ENCODE results near the gene GFY. TPM values are rescaled to one million over a fixed set of nuclear protein-coding genes. Genes with fewer than 3 reads are reported as not detected.
"Not testable (repeated sequence)": the region's sequence is repeated elsewhere in the genome, so short reads cannot be mapped to it uniquely, and the experiment has no call there.

Gene GFY
- total RNA-seq, 4 donors from 2014 or later = not detected

DNA sequence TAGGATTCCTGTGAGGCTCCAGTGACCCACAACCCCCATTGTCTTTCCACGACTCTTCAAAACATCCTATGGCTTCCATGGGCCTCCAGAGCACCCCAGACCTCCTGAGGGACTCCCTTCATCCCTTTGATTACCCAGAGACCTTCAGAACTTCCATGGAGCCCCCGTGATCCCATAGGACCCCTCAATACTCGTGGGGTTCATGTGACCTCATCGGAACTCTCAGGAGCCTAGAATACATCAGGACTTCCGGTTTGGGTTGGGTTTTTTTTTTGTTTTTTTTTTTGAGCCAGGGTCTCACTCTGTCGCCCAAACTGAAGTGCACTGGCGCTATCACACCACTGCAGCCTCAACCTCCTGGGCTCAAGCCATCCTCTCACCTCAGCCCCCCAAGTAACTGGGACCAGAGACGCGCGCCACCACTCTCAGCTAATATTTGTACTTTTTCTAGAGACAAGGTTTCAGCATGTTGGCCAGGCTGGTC lies 28.6 kb downstream of the GFY start:
- no peak for DNase-seq (ENCODE audit: low spot score)
- ATAC-seq (ENCODE audit: low FRiP score) = no peak
- TF ChIP-seq, protein P1, sequence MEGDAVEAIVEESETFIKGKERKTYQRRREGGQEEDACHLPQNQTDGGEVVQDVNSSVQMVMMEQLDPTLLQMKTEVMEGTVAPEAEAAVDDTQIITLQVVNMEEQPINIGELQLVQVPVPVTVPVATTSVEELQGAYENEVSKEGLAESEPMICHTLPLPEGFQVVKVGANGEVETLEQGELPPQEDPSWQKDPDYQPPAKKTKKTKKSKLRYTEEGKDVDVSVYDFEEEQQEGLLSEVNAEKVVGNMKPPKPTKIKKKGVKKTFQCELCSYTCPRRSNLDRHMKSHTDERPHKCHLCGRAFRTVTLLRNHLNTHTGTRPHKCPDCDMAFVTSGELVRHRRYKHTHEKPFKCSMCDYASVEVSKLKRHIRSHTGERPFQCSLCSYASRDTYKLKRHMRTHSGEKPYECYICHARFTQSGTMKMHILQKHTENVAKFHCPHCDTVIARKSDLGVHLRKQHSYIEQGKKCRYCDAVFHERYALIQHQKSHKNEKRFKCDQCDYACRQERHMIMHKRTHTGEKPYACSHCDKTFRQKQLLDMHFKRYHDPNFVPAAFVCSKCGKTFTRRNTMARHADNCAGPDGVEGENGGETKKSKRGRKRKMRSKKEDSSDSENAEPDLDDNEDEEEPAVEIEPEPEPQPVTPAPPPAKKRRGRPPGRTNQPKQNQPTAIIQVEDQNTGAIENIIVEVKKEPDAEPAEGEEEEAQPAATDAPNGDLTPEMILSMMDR (IDR thresholded peaks at IDR 0.05) = no peak

DNA sequence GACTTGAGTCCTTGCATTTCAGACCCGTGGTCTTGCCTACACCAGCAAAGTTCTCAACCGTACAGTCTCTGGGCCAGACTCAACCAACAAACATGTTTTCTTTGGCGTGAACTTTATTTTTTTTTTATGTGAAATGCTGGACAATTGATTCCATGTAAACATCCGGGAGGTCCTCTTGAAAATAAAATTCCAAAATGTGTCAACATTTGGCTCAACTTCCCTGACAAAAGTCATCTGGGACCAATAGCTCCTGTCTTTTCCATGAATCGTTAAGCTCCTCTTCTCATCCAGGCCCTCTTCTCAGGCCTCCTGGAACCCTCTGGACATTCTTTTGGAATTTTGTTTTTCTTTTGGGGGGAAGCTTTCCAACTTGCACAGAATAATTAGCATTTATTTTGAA lies 30.6 kb downstream of the GFY start:
- TF ChIP-seq, protein P1 (IDR thresholded peaks at IDR 0.05) = no peak
- no peak for ATAC-seq (ENCODE audit: low FRiP score)
- no peak for DNase-seq (ENCODE audit: low spot score)

DNA sequence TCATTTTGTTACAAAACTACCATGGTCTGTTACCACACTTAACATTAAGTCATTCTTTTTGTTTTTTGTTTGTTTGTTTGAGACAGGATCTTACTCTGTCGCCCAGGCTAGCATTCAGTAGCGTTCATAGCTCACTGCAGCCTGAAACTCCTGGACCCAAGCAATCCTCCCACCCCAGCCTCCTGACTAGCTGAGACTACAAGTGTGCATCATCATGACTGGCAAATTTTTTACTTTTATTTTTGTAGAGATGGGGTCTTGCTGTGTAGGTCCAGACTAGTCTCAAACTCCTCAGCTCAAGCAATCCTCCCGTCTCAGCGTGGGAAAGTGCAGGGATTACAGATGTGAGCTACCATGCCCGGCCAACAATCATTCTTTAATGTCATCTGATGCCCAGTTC lies 31.1 kb downstream of the GFY start:
- ATAC-seq (ENCODE audit: low FRiP score) (no peak), DNase-seq (ENCODE audit: low spot score) (no peak)
- TF ChIP-seq, protein P1 (IDR thresholded peaks at IDR 0.05) = no peak

DNA sequence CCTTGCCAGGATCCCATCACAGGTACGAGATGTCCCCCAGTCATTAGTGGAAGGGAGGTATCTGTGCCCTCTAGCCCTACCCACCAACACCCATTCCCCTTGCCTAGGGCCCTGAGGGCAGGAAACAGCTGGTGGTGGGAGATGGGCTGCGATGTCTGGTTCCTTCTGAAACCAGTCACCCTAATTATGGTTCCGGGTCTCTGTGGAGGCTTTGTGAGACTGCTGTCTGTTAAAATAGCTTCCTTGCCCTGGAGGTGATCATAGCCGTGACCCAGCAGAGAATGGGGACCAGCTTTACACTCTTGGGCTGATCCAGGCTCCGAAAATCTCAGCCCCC lies 33.3 kb downstream of the GFY start:
- TF ChIP-seq, protein P1 (IDR thresholded peaks at IDR 0.05) = no peak
- DNase-seq (ENCODE audit: low spot score) = no peak
- ATAC-seq (ENCODE audit: low FRiP score) = no peak

DNA sequence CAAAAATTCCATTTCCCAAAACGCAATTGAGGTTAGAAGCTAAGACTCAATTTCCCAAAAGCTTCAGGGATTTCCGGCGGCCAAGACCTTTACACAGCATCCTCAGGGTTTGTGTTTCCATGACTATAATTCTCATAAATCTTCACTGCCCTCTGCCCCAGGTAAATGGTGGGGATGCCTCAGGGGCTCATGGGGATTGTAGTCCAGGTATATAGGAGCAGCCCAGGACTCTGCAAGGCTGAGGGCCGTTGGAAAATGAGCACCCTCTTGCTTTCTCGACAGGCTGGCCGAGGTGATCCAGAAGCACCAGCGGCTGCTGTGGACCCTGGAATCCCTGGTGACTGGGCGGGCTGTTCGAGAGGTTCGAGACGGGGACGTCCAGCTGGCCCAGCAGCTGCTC lies 34.2 kb downstream of the GFY start:
- DNase-seq (ENCODE audit: low spot score) (no peak), ATAC-seq (ENCODE audit: low FRiP score) (no peak)
- TF ChIP-seq, protein P1 (IDR thresholded peaks at IDR 0.05) = no peak

DNA sequence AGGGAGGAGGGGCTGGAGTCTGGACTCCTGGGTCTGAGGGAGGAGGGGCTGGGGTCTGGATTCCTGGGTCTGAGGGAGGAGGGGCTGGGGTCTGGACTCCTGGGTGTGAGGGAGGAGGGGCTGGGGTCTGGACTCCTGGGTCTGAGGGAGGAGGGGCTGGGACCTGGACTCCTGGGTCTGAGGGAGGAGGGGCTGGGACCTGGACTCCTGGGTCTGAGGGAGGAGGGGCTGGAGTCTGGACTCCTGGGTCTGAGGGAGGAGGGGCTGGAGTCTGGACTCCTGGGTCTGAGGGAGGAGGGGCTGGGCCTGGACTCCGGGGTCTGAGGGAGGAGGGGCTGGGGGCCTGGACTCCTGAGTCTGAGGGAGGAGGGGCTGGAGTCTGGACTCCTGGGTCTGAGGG lies 35.9 kb downstream of the GFY start:
- ATAC-seq (ENCODE audit: low FRiP score); DNase-seq (ENCODE audit: low spot score): not testable (repeated sequence)

DNA sequence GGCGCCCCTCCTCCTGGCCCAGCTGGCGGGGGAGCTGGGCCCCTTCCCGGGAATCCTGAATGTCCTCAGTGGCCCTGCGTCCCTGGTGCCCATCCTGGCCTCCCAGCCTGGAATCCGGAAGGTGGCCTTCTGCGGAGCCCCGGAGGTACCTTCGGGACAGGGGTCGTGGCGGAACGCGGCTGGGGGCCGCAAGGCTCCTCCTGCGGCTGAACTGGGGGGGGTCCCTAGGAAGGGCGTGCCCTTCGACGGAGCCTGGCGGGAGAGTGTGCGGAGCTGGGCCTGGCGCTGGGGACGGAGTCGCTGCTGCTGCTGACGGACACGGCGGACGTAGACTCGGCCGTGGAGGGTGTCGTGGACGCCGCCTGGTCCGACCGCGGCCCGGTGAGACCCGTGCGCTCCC lies 36.5 kb downstream of the GFY start:
- TF ChIP-seq, protein P1 (IDR thresholded peaks at IDR 0.05) = no peak
- ATAC-seq (ENCODE audit: low FRiP score) = no peak
- no peak for DNase-seq (ENCODE audit: low spot score)

DNA sequence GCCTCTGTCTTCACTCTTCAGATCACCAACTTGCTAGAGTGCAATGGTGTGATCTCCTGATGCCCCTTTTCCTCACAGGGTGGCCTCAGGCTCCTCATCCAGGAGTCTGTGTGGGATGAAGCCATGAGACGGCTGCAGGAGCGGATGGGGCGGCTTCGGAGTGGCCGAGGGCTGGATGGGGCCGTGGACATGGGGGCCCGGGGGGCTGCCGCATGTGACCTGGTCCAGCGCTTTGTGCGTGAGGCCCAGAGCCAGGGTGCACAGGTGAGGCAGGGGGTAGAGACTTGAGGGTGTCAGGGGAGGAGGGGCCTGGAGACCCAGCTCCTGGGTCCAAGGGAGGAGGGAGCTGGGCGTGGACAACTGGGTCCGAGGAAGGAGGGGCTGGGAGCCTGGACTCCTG lies 37.3 kb downstream of the GFY start:
- TF ChIP-seq, protein P1 (IDR thresholded peaks at IDR 0.05) = no peak
- DNase-seq (ENCODE audit: low spot score) (no peak), ATAC-seq (ENCODE audit: low FRiP score) (no peak)
